NCI-H226 (cell line): ENCODE data around the gene NPHP1.
A peak's percentile ranks its signal among the peaks of the same experiment; 100 is the strongest.
"Not testable (repeated sequence)": the region's sequence is repeated elsewhere in the genome, so short reads cannot be mapped to it uniquely, and the experiment has no call there.

Experiments
- DNase-seq: peaks from one replicate; pipeline ENCODE4 v3.0.0-alpha.2; 2015

NPHP1 gene

DNA sequence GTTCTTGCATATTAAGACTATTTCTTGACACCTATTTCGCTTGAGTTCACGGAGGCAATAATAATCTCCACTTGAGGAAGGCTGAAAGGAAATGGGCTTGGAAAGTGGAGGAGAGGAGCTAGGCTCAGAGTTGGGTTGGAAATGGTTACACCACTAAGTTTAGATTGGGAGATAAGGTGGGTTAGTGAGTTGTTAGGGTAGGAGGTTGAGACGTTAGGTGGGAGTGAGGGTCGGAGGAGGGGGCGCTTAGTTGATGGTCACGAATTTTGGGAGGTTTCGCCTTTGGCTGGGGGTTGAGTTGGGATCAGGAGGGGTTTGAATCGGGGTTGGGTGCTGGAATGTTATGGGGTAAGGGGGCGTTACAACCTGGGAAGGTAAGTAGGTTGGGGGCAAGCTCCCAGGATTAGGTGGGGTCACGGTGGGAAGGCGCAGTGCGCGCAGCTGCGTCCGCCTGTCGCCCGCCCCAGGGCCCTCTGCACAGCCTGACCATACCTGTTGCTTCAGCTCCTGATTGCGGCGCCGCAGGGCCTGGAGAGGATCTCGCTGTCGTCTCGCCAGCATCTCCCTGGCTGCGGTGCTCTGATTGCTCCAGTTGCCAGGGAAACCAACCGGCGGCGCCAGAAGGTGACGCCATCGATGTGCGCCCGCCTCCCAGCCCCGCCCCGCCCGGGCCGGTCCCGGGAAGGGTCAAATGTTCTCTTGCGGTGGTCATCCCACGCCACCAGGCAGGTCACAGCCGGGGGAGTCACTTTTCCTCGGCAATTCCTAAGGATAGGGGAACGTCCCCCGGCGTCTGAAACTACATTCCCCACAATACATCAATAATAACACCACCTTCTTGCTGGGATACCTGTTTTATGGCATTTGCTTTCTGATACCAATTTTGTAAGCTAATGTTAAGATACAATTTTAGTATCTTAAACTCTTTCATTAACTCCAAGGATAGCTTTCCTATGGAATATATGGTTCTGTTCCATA lies at the start of gene NPHP1:
Gene NPHP1, minus strand, starts transcription at position 606 of the 978 bp plus-strand sequence. Its CDS starts 45 bp downstream, at position 561.
- DNase-seq = peak; percentile 76

DNA sequence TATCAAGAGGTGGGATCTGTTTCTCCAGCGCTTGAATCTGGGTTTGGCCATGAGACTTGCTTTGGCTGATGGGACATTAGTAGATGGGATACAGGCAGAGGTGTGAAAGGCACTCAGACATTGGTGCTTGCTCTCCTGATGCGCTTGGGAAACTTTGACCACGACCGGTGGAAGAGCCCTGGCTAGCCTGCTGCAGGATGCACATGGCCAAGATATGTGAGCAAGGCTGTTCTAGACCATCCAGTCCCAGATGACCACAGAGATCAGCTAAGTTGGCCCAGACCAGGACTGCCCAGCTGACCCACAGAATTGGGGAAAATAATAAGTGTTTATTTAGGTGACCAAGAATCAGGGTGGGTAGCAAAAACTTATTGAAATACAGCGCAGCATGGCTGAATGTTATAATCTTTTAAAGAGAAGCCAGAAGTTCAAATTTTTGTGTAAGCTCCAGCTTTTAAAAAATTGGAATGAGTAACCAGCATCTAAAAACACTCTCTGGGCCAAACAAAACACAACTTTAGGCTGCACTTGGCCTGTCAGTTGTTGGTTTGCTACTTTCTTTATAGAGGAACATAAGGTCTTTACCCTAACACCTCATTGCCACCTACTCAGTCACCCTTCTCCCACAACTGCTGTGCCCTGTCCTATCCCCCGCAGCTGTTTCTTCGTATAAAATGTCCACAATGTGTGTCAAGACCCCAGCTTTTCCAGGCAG lies 43.4 kb upstream of the NPHP1 start:
- not testable (repeated sequence) for DNase-seq

DNA sequence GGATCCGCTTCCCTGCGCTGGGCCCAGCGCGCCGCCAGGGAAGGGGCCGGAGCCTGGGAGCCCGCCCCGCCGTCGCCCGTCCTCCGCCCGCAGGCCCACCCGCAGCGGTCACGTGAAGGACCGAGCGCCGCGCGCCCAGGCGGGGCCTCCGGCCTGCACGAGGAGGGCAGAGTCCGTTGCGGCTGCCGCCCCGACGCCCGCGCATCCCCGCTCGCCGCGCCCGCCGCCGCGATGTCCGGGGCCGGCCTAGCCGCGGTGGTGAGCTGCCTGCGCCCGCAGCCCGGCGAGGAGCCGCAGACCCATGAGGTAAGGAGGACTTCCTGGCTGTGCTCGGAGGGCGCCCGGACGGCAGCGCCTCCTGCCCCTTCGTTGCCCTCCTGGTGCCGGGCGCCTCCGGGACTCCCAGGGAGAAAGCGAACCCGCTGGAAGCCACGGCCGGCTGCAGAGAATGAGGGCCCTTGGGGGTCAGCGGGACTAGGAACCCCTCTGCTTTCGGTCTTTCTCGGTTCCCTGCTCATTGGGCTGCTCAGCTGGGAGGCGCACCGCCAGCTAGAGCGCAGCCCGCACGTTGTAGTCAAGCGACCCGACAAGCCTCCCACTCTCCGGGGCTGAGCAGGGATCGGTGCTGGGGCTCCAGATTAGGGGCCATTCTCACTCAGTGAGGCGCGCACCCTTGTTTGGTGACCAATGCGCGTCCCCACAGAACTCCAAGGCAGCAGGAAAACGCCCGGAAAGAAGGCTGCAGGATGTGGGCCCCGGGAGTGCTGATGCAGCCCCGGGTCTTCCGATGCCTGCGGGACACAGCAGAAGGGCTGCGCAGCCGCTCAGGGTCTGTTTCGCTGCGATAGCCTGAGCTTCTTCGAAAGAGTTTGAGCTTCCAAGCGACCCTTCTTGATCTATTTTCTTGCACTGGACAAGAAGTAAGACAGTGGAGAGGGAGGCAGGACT lies 40.9 kb upstream of the NPHP1 start:
- DNase-seq = not testable (repeated sequence)

DNA sequence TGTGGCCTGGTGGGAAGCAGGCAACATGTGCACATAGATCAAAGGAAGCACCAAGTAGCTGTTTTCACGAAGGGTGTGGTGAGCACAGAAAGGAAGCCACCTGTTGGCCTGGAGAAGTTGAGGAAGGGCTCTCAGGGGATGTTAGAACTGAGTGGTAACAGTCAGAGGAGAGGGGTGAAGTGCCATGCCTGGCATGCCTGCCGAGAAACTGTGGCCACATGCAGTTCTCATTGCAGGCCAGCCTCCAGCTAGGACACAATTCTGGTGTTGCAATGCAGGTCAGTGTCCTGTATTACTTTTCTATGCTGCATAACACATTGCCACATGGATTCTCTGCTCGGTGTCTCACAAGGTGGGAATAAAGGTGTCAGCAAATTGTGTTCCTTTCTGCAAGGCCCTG lies 38.5 kb upstream of the NPHP1 start:
- not testable (repeated sequence) for DNase-seq

DNA sequence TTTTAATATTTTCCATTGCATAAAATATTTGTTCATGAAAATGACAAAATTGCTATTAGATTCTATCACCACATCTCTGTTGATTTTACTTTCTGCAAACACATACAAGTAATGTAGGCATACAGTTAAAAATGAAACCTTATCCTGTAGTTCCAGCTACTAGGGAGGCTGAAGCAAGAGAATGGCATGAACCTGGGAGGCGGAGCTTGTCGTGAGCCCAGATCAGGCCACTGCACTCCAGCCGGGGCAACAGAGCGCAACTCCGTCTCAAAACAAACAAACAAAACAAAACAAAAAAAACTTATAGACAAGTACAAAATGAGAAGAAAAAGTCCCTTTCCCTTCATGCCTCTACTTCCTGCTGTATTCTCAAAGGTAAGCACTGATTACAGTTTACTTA lies 29.7 kb upstream of the NPHP1 start:
- DNase-seq = not testable (repeated sequence)

DNA sequence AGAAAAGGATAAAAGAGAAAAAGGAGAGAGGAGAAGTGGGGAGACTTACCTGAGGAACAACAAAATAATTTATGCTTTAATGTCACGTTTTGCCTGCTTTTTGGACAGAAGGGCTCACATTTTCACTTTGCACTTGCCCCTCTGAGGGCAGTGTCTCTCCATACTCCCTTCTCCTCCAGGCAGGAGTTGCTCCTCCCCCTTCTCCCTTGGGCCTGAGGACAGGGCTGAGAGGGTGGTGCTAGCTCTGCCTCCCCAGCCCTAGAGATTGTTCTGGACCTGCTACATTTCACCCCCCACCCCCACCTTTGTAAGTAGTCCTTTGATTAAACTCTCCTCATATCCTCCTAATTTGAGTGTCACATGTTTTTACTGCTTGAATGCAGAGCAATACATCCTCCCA lies 25.1 kb upstream of the NPHP1 start:
- not testable (repeated sequence) for DNase-seq

DNA sequence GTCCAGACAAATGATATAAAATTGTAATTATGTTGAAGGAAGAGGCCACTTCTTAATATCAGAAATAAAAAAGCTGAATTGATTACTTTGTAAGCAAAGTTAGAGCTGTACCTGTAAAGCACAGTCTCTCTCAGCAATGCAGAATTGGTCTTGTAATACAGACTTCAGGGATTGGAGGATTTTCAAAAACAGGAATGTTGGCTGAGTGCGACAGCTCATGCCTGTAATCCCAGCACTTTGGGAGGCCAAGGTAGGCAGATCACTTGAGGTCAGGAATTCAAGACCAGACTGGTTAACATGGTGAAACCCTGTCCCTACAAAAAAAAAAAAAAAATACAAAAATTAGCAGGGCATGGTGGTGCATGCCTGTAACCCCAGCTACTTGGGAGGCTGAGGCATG lies 17.8 kb upstream of the NPHP1 start:
- DNase-seq = not testable (repeated sequence)

DNA sequence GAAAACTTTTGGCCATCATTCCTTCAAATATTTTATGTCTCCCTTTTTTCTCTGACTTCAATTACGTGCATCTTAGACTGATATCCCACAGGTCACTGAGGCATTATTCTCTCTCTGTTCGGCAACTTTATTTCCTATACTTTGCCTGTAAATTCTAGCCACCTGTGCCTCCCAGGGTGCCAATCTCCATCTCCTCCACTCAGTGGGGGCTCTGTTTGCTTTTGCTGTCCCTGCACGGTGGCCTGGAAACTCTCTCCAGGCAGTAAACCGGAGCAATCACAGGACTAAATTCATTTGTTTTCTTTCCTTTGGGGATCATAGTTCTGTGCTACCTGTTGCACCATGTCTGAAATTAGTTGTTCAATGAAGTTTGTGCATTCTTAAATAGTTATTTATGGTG lies 17.1 kb upstream of the NPHP1 start:
- no peak for DNase-seq

DNA sequence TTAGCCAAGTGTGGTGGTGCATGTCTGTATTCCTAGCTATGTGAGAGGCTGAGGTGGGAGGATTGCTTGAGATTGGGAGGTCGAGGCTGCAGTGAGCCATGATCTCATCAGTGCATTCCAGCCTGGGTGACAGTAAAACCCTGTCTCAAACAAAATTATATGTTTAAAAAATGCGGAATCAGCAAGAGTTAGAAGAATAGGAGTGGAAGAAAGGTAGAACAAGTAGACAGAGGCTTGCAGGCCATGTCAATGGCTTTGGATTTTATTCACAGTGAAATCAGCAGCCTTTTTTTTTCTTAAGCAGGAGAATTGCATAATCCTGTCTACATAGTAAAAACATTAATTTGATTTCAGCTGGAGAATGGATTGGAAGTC lies 15.4 kb upstream of the NPHP1 start:
- no peak for DNase-seq

DNA sequence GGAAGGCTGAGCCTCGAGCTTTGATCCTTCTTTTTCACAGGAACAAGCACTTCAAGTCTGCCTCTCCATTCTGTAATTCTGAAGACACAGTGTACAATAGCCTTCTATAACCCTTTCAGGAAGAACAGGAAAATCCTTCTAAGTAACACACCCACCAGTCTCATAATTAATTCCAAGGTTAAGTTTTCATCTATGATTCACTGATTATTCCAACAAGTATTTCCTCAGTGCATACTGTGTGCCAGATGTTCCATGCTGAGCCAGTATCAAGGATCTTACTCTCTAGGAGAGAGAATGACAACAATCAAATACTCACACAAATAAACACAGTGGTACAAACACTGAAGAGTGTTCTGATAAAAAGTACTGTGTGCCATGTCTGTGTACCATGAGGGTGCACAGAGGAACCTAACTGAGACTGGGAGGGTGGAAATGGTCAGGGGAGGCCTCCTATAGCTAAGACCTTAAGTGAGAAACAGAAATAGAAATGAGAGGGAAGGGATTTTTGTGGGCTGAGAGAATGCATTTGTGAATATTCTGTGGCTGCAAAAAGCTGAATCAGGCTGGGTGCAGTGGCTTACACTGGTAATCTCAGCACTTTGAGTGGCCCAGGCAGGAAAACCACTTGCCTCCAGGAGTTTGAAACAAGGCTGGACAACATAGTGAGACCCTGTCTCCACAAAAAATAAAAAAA lies 14.8 kb upstream of the NPHP1 start:
- DNase-seq = no peak

DNA sequence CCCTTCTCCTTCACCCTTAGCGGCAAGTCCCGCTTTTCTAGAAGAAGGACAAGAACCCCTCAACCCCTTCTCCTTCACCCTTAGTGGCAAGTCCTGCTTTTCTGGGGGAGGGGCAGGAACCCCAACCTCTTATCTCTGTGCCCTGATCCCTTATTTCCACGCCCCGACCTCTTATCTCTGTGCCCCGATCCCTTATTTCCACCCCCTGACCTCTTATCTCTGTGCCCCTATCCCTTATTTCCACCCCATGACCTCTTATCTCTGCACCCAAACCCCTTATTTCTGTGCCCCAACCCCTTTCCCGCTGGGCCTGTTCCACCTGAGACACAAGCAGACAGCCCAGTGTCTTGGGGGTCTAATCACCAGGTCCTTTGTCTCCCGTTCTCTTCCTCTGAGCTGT lies 14.1 kb upstream of the NPHP1 start:
- DNase-seq = not testable (repeated sequence)

DNA sequence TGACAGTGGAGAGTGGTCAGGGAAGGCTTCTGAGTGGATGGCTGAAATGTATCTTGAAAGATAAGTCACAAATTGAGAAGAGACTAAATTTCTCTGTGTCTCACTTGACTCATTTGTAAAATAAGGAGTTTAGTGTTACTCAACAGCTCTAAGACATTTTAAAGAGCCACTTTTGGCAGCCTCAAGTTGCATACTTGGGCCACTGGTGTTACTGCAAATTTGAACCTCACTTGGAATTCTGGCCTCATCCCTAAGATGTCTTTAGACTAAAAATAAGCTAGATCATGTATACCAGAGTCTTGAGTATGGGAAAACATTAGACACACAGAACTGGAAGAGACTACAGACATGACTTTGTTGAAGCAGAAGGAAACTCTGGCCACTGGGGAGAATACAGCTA lies 12.0 kb upstream of the NPHP1 start:
- no peak for DNase-seq

DNA sequence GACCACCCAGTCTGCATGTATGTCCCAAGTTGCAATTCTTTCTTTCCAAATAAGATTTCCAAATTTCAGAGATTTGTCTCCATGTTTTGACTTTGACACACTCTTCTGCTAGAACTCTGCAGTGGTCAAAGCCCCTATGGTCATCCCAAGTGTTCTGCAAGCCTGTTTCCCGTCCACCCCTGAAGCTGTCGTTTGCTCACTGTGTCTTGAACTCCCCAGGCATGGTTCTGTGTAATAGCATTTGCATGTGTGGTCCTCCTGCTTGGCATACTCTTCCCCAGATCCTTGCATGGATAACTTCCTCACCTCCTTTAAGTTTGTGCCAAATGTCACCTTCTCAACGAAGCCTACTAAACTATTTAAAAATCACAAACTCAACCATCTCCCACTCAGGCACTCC lies 11.4 kb upstream of the NPHP1 start:
- DNase-seq = no peak

DNA sequence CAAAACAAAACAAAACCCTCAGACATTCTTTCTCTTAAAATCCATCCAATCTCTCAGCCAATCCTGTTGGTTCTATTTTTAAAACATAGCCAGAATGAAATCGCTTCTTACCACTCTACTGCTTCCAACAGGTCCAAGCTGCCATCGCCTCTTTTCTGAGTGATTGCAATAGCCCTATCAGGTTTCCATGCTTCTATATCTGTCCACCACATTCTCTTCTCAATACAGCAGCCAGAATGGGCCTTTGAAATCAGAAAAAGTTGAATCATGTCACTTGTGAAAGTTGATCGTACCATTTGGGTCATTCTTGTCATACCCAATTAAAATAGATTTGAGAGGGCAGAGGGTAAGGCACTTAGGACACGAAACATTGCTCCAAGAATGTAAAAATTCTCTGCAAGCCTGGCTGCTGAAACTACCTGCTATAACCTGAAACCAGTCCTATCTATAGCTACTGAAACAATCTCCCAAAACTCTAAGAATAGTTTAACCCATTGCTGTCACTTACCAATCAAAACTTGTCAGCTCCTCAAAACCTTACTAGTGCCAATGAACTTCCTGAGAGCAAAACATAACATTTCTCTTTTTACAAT lies 10.8 kb upstream of the NPHP1 start:
- no peak for DNase-seq

DNA sequence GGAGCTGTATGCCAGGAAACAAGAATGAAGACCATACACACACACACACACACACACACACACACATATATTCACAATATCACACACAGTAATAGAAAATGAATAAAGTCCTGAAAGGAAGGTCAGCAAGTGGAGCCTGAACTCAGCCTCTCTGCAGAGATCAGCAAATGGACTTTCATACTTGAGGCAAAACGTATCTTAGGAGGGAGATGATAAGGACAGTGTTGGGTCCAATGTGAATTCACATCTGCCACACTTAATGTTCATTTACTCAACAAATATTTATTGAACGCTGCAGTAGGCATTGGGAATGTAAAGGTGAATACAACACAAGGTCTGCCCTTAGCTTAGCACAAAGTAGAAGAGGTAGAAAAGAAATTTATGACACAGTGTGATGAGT lies 10.3 kb upstream of the NPHP1 start:
- no peak for DNase-seq

DNA sequence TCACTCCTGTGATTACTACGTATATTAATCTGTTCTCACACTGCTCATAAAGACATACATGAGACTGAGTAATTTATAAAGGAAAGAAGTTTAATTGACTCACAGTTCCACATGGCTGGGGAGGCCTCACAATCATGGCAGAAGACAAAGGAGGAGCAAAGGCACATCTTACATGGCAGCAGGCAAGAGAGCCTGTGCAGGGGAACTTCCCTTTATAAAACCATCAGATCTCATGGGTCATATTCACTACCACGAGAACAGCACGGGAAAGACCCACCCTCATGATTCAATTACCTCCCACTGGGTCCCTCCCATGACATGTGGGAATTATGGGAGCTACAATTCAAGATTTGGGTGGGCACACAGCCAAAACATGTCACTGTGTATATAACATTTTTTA lies 8.7 kb upstream of the NPHP1 start:
- DNase-seq = not testable (repeated sequence)

DNA sequence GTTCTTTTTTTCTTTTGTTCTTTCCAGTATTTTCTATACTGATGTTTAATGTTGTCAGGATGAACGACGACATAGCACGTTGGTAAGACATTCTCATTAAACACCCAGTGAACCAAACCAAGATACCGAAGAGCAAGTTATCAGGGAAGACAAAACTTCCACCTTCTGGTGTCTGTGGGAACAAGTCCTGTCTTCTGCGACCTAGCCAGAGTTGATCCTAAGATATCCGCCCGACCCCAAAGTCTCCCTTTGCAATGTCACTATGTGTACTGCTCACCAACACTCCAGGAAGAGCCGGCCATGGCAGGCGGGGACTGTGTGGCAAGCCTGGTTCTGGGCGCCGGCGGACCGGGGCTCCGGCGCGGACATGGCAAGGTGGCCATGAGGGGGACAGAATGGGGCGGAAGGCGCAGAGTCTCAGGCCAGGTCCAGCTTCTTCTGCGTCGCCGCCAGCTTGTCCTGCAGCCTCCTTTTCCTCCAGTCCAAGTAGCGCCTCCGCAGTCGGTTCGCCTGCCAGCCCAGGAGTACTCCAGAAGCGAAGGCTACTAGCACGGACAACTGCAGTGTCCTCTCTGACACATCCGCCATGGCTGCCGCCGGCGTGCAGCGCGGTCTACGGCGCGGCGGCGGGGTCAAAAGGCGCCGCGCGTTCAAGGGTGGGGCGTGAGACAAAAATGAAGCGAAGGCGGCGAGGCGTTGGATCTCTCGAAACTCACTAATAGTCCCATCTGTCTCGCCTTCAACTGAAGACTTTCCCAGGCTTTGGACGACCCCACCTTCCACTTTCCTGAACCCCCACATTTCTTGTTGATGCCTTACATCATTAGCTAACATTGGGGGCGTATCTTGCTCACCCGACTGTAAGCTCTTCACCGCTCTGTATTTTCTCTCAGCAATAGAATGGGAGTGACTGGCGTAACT lies 7.4 kb upstream of the NPHP1 start, which contains the start of gene MTLN:
Gene MTLN, minus strand, starts transcription at position 610 of the 921 bp plus-strand sequence. Its CDS starts 22 bp downstream, at position 588.
- peak; percentile 73 for DNase-seq

DNA sequence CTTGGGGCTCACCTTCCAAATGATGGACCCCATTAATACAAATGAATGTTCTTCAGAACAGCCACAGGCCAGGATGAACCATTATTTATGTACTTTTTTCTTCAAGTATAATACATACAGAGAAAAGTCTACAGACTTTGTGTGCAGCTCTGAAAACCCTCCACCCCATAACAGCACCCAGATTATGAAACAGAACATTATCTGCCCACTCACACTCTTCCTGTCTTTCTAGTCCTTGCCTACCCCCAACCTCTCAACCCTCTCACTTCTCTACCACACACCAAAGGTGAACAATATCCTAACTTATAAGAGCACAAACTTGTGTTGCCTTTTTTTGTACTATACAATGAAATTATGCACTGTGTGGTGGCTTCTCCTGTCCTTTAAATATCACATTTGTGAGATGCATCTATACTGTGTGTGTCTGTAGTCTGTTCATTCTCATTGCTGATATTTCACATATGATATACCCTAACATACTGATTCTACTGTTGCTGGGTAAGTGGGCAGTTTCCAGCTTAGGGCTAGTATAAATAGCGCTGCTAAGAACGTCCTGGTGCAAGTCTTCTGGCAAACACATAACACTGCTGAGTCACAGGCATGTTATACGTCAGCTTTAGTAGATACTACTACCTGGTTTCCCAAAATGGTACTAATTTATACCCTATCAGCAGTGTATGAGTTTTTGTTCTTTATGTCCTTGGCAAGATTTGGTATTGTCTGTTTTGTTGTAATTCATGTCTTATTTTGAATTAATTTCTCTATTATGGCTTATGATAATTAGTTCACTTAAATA lies 1.0 kb upstream of the NPHP1 start:
- no peak for DNase-seq

DNA sequence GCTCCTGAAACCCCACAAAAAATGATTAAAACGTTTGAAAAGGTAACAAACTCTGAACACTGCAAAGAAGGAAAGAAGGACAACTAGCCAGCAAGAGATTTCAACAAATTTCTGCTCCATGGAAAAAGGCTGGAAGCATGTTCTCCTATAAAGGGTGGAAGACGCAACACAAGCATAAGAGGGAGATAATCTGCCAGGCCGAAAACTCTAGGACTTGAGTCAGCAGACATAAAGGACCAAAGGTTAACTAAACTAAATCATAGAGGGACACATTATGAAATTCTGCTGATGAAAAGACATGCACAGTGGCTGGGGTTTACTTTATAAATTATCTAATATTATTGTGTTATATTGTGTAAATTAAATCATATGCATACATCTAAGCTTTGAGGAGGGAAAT lies 6.8 kb downstream of the NPHP1 start:
- DNase-seq = no peak

DNA sequence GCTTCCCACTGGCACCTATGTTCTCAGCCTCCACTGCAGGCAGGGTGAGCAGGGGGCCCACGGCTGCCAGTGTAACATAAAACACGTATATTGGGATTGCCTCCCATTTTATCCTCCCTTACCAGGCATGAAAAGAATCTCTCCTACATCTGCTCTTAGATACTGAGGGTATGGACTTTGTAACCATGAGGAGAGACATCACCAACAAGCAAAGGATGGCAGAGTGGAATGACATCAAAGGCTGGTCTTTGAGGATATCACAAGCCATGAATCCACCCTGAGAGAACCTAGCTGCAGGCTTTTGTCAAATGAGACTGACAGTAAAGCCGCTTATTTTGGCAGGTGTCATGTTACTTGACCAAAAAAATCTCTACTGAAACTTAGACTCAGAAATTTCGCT lies 7.4 kb downstream of the NPHP1 start:
- DNase-seq = no peak
